CD4-positive, alpha-beta memory T cell (primary cell): Measurements from ENCODE around the gene APCDD1. TPM values are rescaled to one million over a fixed set of nuclear protein-coding genes. Genes with fewer than 3 reads are reported as not detected.
"Not testable (repeated sequence)": the region's sequence is repeated elsewhere in the genome, so short reads cannot be mapped to it uniquely, and the experiment has no call there.

ENCODE experiments used
- CTCF ChIA-PET: fragments of 350-600 bp; sonication (Branson Sonifier 250); formaldehyde crosslinking; loops from one replicate; lab custom pipeline; 2021; ENCODE audit warnings: inconsistent platforms; ENCODE audit not compliant: partially characterized antibody; lab: Charles Lee
- POLR2A ChIA-PET: fragments of 350-600 bp; sonication (Branson Sonifier 250); formaldehyde crosslinking; loops from one replicate; lab custom pipeline; 2021; ENCODE audit not compliant: partially characterized antibody; lab: Charles Lee
- DNase-seq, 5 donors: peaks; one replicate each; pipeline versions ENCODE4 v3.0.0 to v3.0.0-alpha.2; 2020 to 2022; ENCODE audit warnings: mixed read lengths in 1 of 5
- H3K27ac ChIP-seq: one replicate; pipeline ENCODE4 v1.7.0; 2013; ENCODE audit warnings: low read depth, low read length
- H3K27me3 ChIP-seq: 2 replicates; pipeline ENCODE4 v1.7.0; 2013; ENCODE audit warnings: mild to moderate bottlenecking, low read length, moderate library complexity; ENCODE audit not compliant: insufficient read depth
- H3K36me3 ChIP-seq: 2 replicates; pipeline ENCODE4 v1.7.0; 2013; ENCODE audit warnings: mild to moderate bottlenecking, low read length, moderate library complexity; ENCODE audit not compliant: insufficient read depth
- H3K4me1 ChIP-seq: 2 replicates; pipeline ENCODE4 v1.7.0; 2013; ENCODE audit warnings: mild to moderate bottlenecking, low read length, moderate library complexity; ENCODE audit not compliant: insufficient read depth
- H3K4me3 ChIP-seq, 2 donors: one replicate each; pipeline ENCODE4 v1.7.0; 2013; ENCODE audit warnings: low read length in 2 of 2, mild to moderate bottlenecking in 1 of 2
- H3K9me3 ChIP-seq, 2 donors: one replicate each; pipeline ENCODE4 v1.7.0; 2013; ENCODE audit warnings: low read length in 2 of 2, control low read depth in 1 of 2; ENCODE audit not compliant: control insufficient read depth in 1 of 2
- H3K27ac Mint-ChIP-seq, 7 donors: one replicate each; pipeline ENCODE4 v1.8.0; 2020 to 2021; ENCODE audit warnings: mixed read lengths in 7 of 7, mild to moderate bottlenecking in 6 of 7, inconsistent platforms in 3 of 7, moderate library complexity in 3 of 7
- H3K27me3 Mint-ChIP-seq, 2 donors: one replicate each; pipeline ENCODE4 v1.8.0; 2020 to 2021; ENCODE audit warnings: mixed read lengths in 2 of 2
- H3K36me3 Mint-ChIP-seq, 2 donors: one replicate each; pipeline ENCODE4 v1.8.0; 2020 to 2021; ENCODE audit warnings: mixed read lengths in 2 of 2, inconsistent platforms in 1 of 2, mild to moderate bottlenecking in 1 of 2
- H3K4me1 Mint-ChIP-seq, 4 donors: one replicate each; pipeline ENCODE4 v1.8.0; 2020 to 2021; ENCODE audit warnings: mixed read lengths in 4 of 4, mild to moderate bottlenecking in 1 of 4
- H3K4me3 Mint-ChIP-seq, 8 donors: one replicate each; pipeline ENCODE4 v1.8.0; 2020 to 2021; ENCODE audit warnings: mixed read lengths in 8 of 8, mild to moderate bottlenecking in 7 of 8, moderate library complexity in 6 of 8, inconsistent platforms in 3 of 8
- H3K9me3 Mint-ChIP-seq, 8 donors: one replicate each; pipeline ENCODE4 v1.8.0; 2020 to 2021; ENCODE audit warnings: mixed read lengths in 8 of 8, mild to moderate bottlenecking in 5 of 8, inconsistent platforms in 3 of 8, moderate library complexity in 1 of 8
- intact Hi-C: fragments of 100-400 bp; cut with micrococcal nuclease; formaldehyde crosslinking; loops from one replicate; pipeline ENCODE4 v1.15.1; 2023
- polyA plus RNA-seq, 2 donors: library from polyadenylated mRNA; unstranded; fragments of 300-500 nt; fragmentation: Illumina TruSeq; gene quantifications; one replicate each; pipeline ENCODE4 v1.2.3, GENCODE V29; 2021
- total RNA-seq, 2 experiments: library from RNA; stranded (reverse); gene quantifications; one replicate each; pipeline ENCODE4 v1.2.3, GENCODE V29; 2021

The APCDD1 gene
- total and polyA plus RNA-seq, 4 experiments from 2014 or later, result not detected

- no peak for DNase-seq
These were observed 78.7 kb downstream of the APCDD1 start for GRCh38 chr18:10533111-10533510.

GRCh38 chr18:10536280-10536679 lies 81.8 kb downstream of the APCDD1 start:
- H3K27me3 Mint-ChIP-seq, result no peaks in the 10 kb centered on the region
- CTCF ChIA-PET, result no interaction called here
- POLR2A ChIA-PET, result no interaction called here
- peaks cover 42 to 50% of the 10 kb centered on the region in 2 donors for H3K36me3 Mint-ChIP-seq
- Histone ChIP-seq H3K9me3 (no peaks in the 10 kb centered on the region), H3K27ac (no peak overlapping the region), H3K36me3 (peaks cover 22% of the 10 kb centered on the region), H3K27me3 (no peaks in the 10 kb centered on the region), H3K4me1 (no peaks in the 10 kb centered on the region), H3K4me3 (no peak overlapping the region)
- DNase-seq, result no peak
- no peaks in the 10 kb centered on the region for H3K9me3 Mint-ChIP-seq
- no peak overlapping the region for H3K4me3 Mint-ChIP-seq
- H3K4me1 Mint-ChIP-seq, result peaks cover 0 to 10% (median 3%) of the 10 kb centered on the region in 4 donors
- no peak overlapping the region for H3K27ac Mint-ChIP-seq
- intact Hi-C loops, result no loop called here

More at GRCh38 chr18:10533111-10533510, 78.7 kb downstream of the APCDD1 start:
- Mint-ChIP-seq H3K36me3 (peaks cover 22 to 25% of the 10 kb centered on the region in 2 donors), H3K4me1 (peaks cover 26 to 32% (median 29%) of the 10 kb centered on the region in 4 donors), H3K27ac (no peak overlapping the region), H3K9me3 (no peaks in the 10 kb centered on the region), H3K4me3 (no peak overlapping the region), H3K27me3 (no peaks in the 10 kb centered on the region)
- Histone ChIP-seq H3K4me3 (no peak overlapping the region), H3K4me1 (peaks cover 26% of the 10 kb centered on the region), H3K36me3 (peaks cover 9% of the 10 kb centered on the region), H3K27me3 (no peaks in the 10 kb centered on the region), H3K9me3 (no peaks in the 10 kb centered on the region), H3K27ac (no peak overlapping the region)
- intact Hi-C loops, result no loop called here
- ChIA-PET CTCF (interaction anchor here (2.3 kb wide), 1 partner anchor 27 kb away, joined by 8 read pairs; no protein-coding TSS in a partner anchor), POLR2A (no interaction called here)

- Histone ChIP-seq H3K9me3 (no peaks in the 10 kb centered on the region), H3K27me3 (no peaks in the 10 kb centered on the region), H3K4me3 (no peak overlapping the region), H3K36me3 (peaks cover 29% of the 10 kb centered on the region), H3K27ac (no peak overlapping the region), H3K4me1 (no peaks in the 10 kb centered on the region)
- ChIA-PET CTCF (interaction anchor here (1.5 kb wide), 1 partner anchor 20 kb away, joined by 4 read pairs; no protein-coding TSS in a partner anchor), POLR2A (no interaction called here)
- H3K27me3 Mint-ChIP-seq, result no peaks in the 10 kb centered on the region
- peaks cover 0 to 8% (median 2%) of the 10 kb centered on the region in 4 donors for H3K4me1 Mint-ChIP-seq
- H3K9me3 Mint-ChIP-seq, result no peaks in the 10 kb centered on the region
- DNase-seq, result no peak
- H3K4me3 Mint-ChIP-seq, result no peak overlapping the region
- peaks cover 51 to 53% of the 10 kb centered on the region in 2 donors for H3K36me3 Mint-ChIP-seq
- intact Hi-C loops, result no loop called here
- peak overlapping the region in 1 of 7 donors; percentile 5 for H3K27ac Mint-ChIP-seq
These were observed 83.3 kb downstream of the APCDD1 start for GRCh38 chr18:10537765-10538164.

GRCh38 chr18:10539124-10539523 lies 84.7 kb downstream of the APCDD1 start:
- H3K9me3 Mint-ChIP-seq, CTCF ChIA-PET, DNase-seq, H3K27ac ChIP-seq, H3K4me1 ChIP-seq, intact Hi-C loops, H3K4me3 ChIP-seq, H3K27me3 Mint-ChIP-seq, H3K4me1 Mint-ChIP-seq, H3K27me3 ChIP-seq, H3K4me3 Mint-ChIP-seq, H3K9me3 ChIP-seq, POLR2A ChIA-PET: not testable (repeated sequence)
- peaks cover 38% of the 10 kb centered on the region for H3K36me3 ChIP-seq
- Mint-ChIP-seq H3K27ac (peak overlapping the region in 1 of 7 donors; percentile 10), H3K36me3 (peaks cover 54 to 60% of the 10 kb centered on the region in 2 donors)

Other genes with a start within 250 kb of the APCDD1 start
- gene NAPG, start 71.4 kb downstream of the APCDD1 start, total RNA-seq, result 10 to 100 TPM; 28.1 to 29.2 TPM
- 10 to 100 TPM; 14.6 to 16.0 TPM for gene NAPG, start 71.4 kb downstream of the APCDD1 start, polyA plus RNA-seq